Suppressor macrophage treated with lipopolysaccharide for 1 hour (primary cell): ENCODE data around the gene FCER1G.
A peak's percentile ranks its signal among the peaks of the same experiment; 100 is the strongest.
"Not testable (repeated sequence)": the region's sequence is repeated elsewhere in the genome, so short reads cannot be mapped to it uniquely, and the experiment has no call there.

ENCODE experiments used
- DNase-seq, 3 donors: peaks; one replicate each; pipeline ENCODE4 v3.0.0-alpha.2; 2020 to 2022

FCER1G gene

DNA sequence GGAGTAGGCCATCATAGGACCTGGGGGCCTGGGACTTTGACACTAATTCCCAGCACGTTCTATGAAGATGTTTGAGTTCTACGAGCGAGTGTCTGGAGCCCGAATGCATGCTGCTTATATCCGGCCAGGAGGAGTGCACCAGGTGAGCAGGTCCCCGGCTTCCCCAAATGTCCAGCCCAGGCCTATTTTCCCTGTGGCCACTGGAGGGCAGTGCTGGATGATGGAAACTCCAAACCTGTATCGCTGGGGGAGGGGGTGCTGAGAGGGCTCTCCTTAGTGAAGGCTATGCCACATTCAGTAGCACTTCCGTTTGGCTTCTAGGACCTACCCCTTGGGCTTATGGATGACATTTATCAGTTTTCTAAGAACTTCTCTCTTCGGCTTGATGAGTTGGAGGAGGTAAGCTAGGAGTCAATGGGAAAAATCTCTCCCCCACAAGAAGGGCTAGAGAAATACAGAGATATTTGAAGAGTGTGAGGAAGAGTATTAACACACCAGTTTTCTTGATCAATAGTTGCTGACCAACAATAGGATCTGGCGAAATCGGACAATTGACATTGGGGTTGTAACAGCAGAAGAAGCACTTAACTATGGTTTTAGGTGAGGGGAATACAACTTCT lies 5.2 kb upstream of the FCER1G start:
- peak; percentile 87 to 91 (median 87) for DNase-seq

DNA sequence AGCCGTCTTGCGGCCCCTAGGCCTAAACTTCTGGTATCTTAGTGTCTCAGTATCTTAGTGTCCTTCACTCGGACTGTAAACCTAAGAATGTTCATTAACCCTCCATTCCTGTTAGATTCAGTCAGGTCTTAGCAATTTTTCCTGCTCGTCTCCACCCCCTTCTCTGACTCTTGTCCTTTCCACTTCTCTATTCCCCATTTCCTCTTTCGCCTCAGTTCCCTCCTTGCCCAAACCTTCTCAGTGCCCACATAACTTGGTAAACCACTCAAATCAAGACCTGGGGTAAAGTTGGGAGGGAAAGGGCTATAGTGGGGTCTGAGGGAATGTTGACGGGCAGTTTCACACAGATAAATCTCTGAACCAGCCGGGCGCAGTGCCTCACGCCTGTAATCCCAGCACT lies 726 bp upstream of the FCER1G start:
- peak; percentile 70 to 76 (median 73) for DNase-seq

DNA sequence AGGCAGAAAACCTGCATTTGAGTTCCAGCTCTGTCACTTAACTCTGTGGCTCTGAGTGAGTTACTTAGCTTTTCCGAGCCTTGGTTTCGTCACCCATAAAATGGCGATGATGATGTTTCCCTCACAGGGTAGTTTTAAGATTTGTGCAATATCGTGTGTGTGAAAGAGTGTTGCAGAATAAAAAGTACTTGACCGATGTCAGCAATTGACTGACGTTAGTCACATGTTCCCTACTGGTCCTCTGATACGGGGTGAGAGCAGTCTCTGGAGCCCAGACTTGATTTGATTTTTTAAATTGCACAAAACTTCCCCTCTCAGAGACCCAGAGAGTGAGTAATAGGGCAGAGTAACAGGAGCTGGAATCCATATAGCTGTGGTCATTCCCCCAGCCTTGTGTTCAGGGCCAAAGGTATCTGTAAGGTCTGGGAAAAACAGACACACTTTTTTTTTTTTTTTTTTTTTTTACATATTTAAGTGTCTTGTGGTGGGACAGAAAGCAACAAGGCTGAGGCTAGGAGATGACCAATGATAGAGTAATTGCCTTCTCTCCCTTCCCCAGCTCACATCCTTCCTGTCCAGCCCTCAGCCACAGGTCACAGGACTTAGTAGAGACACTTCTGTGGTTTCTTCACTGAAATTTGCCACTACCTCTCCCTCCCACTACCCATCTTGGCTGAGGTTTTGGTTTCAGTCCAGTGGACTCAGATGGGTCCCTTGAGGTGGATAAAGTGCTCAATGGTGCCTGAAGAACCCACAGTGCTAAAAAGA lies 2.0 kb downstream of the FCER1G start:
- DNase-seq = peak; percentile 89 to 99 (median 98)

DNA sequence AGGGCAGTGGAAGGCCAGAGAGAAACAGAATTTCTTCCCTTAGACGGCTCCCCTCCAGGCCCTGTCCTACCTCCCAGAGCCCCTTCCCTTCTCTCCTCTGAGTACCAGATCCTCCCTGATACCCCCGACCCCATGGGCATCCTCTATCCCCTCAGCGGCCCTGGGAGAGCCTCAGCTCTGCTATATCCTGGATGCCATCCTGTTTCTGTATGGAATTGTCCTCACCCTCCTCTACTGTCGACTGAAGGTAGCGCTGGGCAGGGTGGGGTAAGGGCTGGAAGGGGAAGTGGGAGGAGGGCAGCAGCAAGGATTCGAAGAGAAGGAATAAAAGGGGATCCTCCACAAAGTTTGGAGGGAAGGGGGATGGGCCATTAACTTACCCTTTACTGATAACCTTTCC lies 2.7 kb downstream of the FCER1G start:
- DNase-seq = peak in 1 of 3 donors; percentile 35

DNA sequence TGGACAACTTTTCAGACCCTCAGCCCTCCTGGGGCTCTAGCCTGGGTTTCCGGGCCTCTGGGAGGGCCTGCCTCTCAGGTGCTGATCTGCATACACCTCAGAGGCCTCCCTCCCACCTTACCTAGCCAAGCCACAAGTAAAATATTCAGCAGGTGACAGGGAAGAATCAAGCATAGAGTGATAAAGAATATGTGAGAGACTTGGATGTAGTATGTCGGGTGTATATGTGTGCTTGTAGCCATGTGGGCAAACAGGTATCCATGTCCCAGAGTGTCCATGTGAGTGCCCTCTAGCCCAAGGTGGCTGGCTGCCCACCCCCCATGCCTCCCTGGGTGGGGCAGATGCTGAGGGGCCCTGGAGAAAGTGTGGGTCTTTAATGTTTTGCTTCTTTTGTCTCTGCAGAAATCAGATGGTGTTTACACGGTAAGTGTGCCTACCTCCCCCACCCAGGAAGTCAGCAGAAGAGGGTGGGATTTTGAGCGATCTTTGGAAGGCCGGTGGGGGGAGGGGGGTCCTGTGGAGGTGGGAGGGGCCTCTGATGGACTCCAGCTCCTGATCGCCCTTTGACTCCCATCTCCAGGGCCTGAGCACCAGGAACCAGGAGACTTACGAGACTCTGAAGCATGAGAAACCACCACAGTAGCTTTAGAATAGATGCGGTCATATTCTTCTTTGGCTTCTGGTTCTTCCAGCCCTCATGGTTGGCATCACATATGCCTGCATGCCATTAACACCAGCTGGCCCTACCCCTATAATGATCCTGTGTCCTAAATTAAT lies 3.4 kb downstream of the FCER1G start:
- no peak for DNase-seq

DNA sequence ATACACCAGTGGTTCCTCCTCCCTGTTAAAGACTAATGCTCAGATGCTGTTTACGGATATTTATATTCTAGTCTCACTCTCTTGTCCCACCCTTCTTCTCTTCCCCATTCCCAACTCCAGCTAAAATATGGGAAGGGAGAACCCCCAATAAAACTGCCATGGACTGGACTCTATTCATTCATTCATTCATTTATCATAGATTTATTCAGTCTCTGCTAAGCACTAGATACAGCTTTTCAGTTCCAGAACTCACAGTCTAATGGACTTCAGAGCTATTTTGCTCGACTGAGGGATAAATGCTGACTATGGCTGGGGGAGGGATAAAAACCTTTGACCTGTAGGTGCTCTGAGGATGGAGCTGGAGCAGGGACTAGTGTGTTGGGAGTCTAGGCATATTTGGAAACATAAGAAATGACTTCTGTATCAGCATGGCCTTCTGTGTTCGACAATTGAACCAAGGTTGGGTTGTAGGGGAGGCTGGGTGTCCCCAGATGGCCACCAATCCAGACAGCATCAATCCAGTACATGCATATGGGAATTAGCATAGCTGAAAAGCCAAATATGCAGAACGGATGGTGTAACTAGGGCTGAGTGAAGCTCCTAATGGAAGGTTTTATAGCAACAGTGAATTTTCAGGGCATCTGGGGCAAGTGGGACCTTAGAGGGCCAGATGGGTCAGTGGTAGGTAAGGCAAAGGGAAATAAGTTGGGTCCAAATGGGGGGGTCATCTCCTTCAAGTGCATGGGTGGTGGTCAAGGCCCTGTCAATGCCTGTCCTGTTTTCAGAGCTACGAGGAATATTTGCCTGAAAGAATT lies 4.2 kb downstream of the FCER1G start:
- DNase-seq = no peak

DNA sequence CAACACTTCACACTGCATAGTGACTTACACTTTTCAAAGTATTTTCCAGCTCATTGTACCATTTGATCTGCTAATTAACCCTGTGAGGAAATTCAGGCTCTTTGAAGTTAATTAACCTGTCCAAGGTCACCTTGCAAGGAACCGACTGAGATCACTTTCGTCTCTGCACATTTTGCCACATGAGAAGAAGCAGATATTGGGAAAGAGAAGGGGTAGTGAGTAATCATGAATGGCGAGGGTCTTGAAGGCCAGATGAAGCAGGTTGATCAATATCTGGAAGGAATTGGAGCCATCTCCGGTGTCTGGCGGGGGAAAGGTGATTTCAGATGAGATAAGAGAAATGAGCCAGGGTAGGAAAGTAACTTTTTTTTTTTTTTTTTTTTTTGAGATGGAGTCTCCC lies 4.9 kb downstream of the FCER1G start:
- DNase-seq = no peak

DNA sequence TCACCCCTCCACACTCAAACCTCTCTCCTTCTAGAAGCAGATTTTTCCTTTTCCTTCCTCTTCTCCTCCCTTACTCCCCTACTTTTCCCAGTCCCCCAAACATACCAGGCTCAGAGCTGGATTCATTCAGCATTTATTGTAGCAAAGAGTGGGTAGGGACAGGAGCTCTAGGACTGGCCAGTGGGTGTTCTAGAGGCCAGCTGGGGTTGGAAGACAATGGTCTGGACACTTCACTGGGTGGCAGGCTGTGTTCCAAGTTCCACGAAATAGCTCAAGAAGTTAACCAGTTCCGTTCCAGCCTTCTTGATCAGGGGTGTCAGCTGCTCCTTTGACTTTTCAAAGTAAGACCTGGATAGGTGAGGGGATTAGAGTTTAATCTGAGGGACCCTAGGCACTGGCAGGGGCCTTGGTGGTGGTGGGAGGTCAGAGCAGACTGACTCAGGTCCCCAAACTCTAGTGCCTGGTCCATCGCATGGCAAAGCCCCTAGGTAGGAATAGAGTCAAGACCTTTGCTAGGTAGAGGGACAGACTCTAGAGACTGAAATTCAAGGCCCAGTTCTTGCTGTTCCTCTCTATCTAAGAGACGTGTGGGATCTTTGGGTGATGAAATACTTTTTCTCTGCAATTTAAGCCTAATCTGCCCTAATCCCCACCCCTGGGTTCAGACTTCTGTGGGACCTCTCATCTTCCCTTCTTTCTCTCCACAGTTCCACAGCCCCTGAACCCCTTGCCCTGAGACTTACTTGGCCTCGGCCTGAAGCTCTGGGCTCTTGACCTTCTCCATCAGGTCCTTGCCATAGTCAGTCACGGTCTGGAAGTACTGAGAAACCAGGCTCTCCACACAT lies 7.3 kb downstream of the FCER1G start:
- no peak for DNase-seq

DNA sequence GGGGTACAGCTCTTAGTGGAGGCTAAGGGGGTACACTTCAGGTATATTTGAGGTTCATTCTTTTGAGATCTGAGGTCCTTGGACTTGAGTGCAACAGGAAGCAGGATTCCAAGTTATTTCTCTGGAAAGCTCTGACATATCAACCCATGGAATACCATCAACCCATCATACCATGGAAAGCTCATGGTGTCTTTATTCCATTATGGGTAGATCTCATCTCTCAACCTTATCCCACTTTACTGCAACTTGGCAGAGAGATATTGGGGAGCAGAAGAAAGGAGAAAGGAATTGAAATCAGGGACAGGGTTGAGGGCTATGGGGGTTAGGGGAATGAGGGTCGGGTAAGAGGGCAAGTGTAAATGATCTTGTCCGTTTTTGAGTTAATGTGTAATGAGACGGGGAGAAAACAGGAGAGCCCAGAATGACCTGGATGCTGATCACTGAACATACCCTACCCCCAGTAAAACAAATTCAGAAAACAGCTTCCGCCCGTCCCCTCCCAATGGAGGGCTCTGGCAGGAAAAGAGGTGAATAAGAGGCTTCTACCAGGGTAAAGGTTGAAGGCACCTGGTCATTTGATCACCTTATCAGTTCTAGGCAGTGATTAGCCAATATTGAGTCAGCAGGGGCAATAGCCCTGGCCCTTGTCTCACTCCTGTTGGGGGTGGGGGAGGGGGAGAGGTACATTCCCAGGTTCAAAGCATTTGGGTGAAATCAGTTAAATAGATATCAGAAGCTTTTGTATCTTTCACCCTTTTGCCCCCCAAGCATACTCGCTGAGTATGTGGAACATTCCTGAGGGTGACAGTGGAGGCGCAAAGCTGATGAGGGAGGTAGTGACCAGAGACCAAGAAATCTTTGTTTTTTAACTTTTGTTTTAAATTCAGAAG lies 9.0 kb downstream of the FCER1G start:
- DNase-seq = no peak

DNA sequence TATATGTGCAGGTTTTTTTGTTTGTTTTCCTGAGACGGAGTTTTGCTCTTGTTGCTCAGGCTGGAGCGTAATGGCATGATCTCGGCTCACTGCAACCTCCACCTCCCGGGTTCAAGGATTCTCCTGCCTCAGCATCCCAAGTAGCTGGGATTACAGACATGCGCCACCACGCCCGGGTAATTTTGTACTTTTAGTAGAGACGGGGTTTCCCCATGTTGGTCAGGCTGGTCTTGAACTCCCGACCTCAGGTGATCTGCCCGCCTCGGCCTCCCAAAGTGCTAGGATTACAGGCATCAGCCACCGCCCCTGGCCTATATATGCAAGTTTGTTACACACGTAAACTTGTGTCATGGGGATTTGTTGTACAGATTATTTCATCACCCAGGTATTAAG lies 9.6 kb downstream of the FCER1G start:
- not testable (repeated sequence) for DNase-seq

DNA sequence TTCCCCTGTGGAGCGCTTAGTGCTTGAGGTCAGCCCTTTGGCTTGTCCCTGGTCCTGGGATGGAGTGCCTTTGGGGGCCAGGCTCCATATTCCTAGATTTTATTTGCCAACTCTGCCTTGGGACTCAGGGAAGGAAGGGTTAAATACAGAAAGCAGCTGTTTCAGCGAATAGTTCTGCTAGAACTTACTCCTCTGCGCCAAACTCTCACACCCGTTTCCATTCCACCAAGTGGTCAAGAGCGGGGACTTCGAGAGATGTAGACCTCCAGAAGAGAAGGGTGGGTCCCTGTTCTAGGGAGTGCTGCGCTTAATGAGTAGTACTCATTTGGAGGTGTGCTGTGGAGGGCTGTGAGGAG lies 10.1 kb downstream of the FCER1G start:
- DNase-seq = no peak

DNA sequence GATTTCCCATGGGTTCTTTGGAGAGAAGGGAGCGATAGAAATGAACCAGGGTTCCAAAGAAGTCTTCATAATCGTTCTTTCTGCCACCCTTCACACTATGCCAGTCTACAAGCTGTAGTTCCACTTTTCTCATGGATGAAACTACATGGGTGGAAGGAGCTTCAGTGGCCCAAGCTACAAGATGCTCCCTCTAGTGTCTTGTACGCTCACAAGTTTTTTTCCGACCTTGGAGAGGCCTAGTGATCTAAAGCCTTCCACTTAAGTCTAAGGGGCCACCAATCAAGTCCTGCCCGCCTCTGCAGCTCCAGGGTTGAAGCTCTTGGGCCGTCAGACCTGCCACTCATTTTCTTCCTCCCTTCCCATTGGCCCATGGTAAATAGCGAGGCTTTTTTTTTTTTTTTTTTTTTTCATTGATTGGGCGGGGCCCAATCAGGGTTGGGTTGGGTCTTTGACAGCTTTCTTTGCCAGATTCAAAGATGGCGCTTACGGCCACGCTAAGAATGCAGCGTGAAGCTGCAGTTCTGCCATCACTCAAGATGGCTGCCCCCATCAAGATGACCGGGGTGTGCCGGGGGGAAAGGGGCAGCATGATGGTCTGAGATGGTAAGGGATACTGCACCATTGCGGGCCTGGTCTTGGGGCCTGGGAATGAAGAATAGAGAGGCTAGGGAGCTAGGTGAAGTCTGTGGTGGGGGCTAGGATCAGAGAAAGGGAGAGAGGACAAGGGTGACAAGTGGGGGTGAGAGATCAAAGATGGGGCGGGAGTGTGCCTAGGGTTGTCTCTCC lies 10.6 kb downstream of the FCER1G start, which contains the start of gene TOMM40L:
TOMM40L (plus strand) TSS at position 527 of the 786 bp plus-strand sequence. CDS start 430 bp downstream, outside the sequence.
- DNase-seq = peak; percentile 96 to 100 (median 99)

DNA sequence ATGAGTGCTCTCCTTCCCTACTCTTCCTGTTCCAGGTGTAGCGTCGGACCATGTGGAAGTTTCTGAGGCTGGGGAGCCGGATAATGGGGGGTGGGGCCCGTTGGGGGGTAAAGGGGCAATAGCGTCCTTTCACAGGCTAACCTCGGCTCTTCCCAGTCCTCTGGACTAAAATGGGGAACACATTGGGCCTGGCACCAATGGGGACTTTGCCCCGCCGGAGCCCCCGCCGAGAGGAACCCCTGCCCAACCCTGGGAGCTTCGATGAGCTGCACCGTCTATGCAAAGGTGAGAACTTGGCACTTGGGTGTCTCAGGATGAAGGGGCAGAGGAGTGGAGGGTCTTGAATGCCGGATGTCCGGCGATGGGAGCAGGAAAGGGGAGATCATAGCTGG lies 11.2 kb downstream of the FCER1G start:
- no peak for DNase-seq

DNA sequence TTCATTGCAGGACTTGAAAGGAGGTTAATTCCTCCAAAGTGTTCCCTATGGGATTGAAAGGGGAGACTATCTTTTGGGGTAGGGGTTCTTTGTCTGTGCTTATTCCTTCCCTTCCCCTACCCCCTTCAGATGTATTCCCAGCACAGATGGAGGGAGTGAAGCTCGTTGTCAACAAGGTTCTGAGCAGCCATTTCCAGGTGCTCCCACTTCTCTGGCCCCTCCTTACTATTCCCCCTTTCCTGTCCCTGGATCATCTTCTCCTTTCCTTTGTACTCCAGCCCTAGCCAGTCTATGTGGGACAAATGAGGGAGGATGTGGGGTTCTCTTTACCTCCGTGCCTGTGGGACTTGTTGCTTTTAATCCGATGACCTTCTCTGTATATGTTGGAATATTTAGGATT lies 11.7 kb downstream of the FCER1G start:
- DNase-seq = no peak

DNA sequence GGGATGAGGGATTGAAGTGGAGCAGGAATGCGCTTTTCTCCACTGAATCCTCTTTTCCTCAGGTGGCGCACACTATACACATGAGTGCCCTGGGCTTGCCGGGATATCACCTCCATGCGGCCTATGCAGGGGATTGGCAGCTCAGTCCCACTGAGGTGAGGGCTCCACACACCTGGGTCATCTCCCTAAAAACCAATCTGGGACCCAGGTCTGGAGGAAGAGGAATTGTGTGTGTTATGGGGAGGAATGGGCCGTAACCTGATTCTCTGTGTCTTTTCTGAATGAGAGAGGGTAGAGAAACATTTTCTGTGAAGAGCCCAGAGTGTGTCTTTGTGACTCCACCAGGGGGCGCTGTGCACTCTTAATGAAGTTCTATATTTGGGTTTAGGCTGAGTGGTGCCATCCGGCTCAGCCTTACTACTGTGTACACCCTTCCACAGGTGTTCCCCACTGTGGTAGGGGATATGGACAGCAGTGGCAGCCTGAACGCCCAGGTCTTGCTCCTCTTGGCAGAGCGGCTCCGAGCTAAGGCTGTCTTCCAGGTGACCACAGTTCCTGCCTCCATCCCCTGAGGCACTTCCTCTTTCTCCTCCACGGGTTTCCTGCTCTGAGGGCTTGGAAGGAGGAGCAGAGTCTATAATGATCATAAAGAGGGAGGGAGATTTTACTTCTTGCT lies 12.2 kb downstream of the FCER1G start:
- peak; percentile 83 to 93 (median 89) for DNase-seq

DNA sequence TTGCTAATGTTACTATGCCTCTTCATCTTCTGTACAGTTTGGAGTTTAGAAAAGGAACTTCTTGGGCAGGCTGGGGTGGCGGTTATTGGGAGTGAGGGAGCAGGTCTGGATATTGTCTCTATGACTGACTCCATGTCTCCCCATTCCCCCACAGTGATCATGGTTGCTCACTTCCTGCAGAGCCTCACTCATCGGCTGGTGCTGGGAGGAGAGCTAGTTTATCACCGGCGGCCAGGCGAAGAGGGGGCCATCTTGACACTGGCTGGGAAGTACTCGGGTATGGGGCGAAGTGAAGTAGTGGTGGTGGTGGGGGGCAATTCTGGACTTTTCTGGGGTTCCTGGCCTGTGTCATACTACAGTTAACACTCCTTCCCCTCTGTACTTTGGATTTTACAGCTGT lies 12.9 kb downstream of the FCER1G start:
- DNase-seq = peak; percentile 30 to 37 (median 32)

DNA sequence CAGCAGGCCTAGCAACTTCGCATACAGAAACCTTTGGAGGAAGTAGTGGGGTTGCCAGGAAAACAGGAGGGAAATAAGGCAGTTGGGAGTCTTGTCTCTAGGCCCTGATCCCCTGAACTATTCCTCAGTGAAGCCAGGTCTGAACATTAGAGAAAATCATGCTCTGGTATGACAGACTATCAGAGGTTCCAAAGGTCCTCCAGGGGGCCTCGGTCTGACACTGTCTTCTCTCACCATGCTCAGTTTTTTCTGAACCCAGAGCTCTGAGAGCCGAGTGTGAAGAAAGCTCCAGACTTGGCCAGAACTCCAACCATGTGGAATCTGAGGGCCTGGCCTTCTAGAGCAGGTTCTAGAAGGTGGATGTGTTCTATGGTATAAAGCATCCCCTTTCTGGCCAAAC lies 14.8 kb downstream of the FCER1G start:
- peak in 1 of 3 donors; percentile 22 for DNase-seq

DNA sequence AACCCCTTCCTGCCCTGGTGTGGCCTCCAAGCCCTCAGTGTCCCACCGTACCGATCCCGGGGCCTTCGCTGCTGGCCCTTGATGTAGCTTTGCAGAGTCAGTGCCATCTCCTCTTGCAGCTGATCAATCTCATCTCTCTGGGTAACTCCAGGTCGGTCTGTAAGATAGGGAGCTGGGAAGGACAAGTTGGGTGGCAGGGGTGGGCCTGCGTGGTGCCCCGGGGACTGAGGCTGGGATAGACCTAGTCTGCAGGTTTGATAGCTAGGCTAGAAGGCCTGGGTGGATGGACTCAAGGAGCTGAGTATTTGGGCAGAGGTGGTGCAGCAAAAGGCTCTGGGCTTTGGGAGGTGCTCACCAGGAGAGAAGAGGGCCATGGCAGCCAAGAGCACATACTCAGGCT lies 15.7 kb downstream of the FCER1G start:
- DNase-seq = no peak

DNA sequence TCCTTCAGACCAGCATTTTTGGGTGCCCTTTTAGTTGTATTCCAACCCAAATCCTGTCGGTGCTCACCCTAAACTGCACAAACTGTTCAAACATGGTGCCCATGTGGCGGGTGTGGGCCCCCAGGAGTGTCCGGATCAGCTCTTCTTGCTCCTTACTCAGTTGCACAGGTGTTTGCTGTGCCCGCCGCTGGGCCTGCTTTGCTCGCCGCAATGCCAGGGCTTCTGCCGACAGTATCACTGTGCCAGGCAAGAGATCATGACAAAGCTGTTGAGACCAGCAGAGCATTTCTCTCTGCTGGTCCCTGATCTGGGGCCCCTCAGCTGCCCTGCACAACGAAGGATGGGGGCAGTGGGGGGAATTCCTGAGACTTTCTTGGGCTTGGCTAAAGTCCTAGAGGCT lies 18.0 kb downstream of the FCER1G start:
- DNase-seq = no peak
